GM23338 (cell line): Measurements from ENCODE around the gene DUOX1. TPM values are rescaled to one million over a fixed set of nuclear protein-coding genes. Genes with fewer than 3 reads are reported as not detected.

Experiments used
- ATAC-seq: fragments of 200-7000 bp; cut with Tn5 transposase; 3 replicates; pipeline ENCODE4 v1.9.1; 2020
- DNase-seq: peaks from one replicate; pipeline ENCODE4 v3.0.0-alpha.2; 2015; ENCODE audit warnings: low spot score
- H2AFZ ChIP-seq: fragments of 200-600 bp; sonication (generic); 2 replicates; pipeline ENCODE4 v1.8.0; 2016; ENCODE audit warnings: antibody characterized with exemption, mild to moderate bottlenecking, moderate library complexity
- H3F3A ChIP-seq: fragments of 200-600 bp; sonication (generic); replicated peaks from 2 replicates; pipeline ENCODE4 v1.8.0; 2017; ENCODE audit warnings: antibody characterized with exemption, mixed run types, low read depth
- H3K27ac ChIP-seq: fragments of 200-600 bp; sonication (generic); 2 replicates; pipeline ENCODE4 v1.6.1; 2016; ENCODE audit warnings: low read depth
- H3K27me3 ChIP-seq: fragments of 200-600 bp; sonication (generic); 2 replicates; pipeline ENCODE4 v1.8.0; 2016; ENCODE audit warnings: mild to moderate bottlenecking, mixed run types, moderate library complexity; ENCODE audit not compliant: insufficient read depth
- H3K36me3 ChIP-seq: fragments of 200-600 bp; sonication (generic); 2 replicates; pipeline ENCODE4 v1.8.0; 2016; ENCODE audit warnings: mild to moderate bottlenecking; ENCODE audit not compliant: insufficient read depth
- H3K4me1 ChIP-seq: fragments of 200-600 bp; sonication (generic); 2 replicates; pipeline ENCODE4 v1.8.0; 2016; ENCODE audit warnings: mild to moderate bottlenecking, moderate library complexity; ENCODE audit not compliant: insufficient read depth
- H3K4me2 ChIP-seq: fragments of 200-600 bp; sonication (generic); 2 replicates; pipeline ENCODE4 v1.7.1; 2017; ENCODE audit warnings: mixed run types
- H3K4me3 ChIP-seq: fragments of 200-600 bp; sonication (generic); 2 replicates; pipeline ENCODE4 v1.6.1; 2016; ENCODE audit warnings: mixed run types
- H3K79me2 ChIP-seq: fragments of 200-600 bp; sonication (generic); replicated peaks from 2 replicates; pipeline ENCODE4 v1.8.0; 2017; ENCODE audit warnings: mild to moderate bottlenecking; ENCODE audit not compliant: insufficient read depth
- H3K9me2 ChIP-seq: fragments of 200-600 bp; sonication (generic); 2 replicates; pipeline ENCODE4 v1.8.0; 2017; ENCODE audit not compliant: insufficient read depth
- H4K20me1 ChIP-seq: fragments of 200-600 bp; sonication (generic); replicated peaks from 2 replicates; pipeline ENCODE4 v1.8.0; 2017; ENCODE audit warnings: mild to moderate bottlenecking; ENCODE audit not compliant: insufficient read depth
- H3K27ac Mint-ChIP-seq: 2 replicates; pipeline ENCODE4 v1.8.0; 2020; ENCODE audit warnings: inconsistent platforms, mild to moderate bottlenecking, moderate library complexity, mixed read lengths
- H3K27me3 Mint-ChIP-seq: 3 replicates; pipeline ENCODE4 v1.8.0; 2022; ENCODE audit warnings: low read depth, mild to moderate bottlenecking, moderate library complexity, mixed read lengths, inconsistent platforms; ENCODE audit not compliant: insufficient read depth, poor library complexity
- H3K36me3 Mint-ChIP-seq: 3 replicates; pipeline ENCODE4 v1.8.0; 2021; ENCODE audit warnings: low read depth, mild to moderate bottlenecking, inconsistent platforms, moderate library complexity, mixed read lengths
- H3K4me1 Mint-ChIP-seq: 3 replicates; pipeline ENCODE4 v1.8.0; 2020; ENCODE audit warnings: mild to moderate bottlenecking, inconsistent platforms, mixed read lengths
- H3K4me3 Mint-ChIP-seq: 3 replicates; pipeline ENCODE4 v1.8.0; 2021; ENCODE audit warnings: moderate library complexity, mild to moderate bottlenecking, inconsistent platforms, mixed read lengths
- H3K9me3 Mint-ChIP-seq: 3 replicates; pipeline ENCODE4 v1.8.0; 2020; ENCODE audit warnings: moderate library complexity, mild to moderate bottlenecking, inconsistent platforms, mixed read lengths
- CREB1 ChIP-seq: fragments of 250-450 bp; sonication (Bioruptor Pico); IDR thresholded peaks from 2 replicates; pipeline ENCODE4 v1.5.0; 2020; ENCODE audit warnings: low read depth, mild to moderate bottlenecking, moderate library complexity
- EZH2 ChIP-seq: fragments of 200-600 bp; sonication (generic); IDR thresholded peaks from one replicate; pipeline ENCODE4 v1.8.0; 2017; ENCODE audit warnings: antibody characterized with exemption, mild to moderate bottlenecking, low read depth; ENCODE audit not compliant: unreplicated experiment
- EZH2phosphoT487 ChIP-seq: fragments of 200-600 bp; sonication (generic); IDR thresholded peaks from one replicate; pipeline ENCODE4 v1.8.1; 2018; ENCODE audit warnings: antibody characterized with exemption; ENCODE audit not compliant: unreplicated experiment
- polyA plus RNA-seq: library from polyadenylated mRNA; unstranded; fragments of >200 nt; fragmentation: Nextera tagmentation; extraction: Ambion mirVana; gene quantifications from 2 replicates; pipeline ENCODE4 v1.2.1, GENCODE V29; 2016
- total RNA-seq: library from RNA; depleted of rRNA; stranded (reverse); fragments of >200 nt; shearing (Covaris generic); gene quantifications from 2 replicates; pipeline ENCODE4 v1.2.3, GENCODE V29; 2014
- TF ChIP-seq, protein P1 (sequence below): fragments of 250-450 bp; sonication (Bioruptor Pico); IDR thresholded peaks from 2 replicates; pipeline ENCODE4 v1.5.0; 2020; ENCODE audit warnings: mild to moderate bottlenecking, moderate library complexity
- TF ChIP-seq, protein P2 (sequence below), 2 experiments: fragments of 200-600 bp in 1 of 2; sonication (generic) in 1 of 2; conservative IDR thresholded peaks; 2 replicates each; pipeline versions ENCODE4 v1.5.1 to v1.6.1; 2016 to 2017; ENCODE audit warnings: antibody characterized with exemption in 2 of 2, low read depth in 2 of 2, mild to moderate bottlenecking in 2 of 2, moderate library complexity in 1 of 2

The DUOX1 gene
- total and polyA plus RNA-seq, 2 experiments from 2014 or later: 0.69 to 0.73 TPM

DNA sequence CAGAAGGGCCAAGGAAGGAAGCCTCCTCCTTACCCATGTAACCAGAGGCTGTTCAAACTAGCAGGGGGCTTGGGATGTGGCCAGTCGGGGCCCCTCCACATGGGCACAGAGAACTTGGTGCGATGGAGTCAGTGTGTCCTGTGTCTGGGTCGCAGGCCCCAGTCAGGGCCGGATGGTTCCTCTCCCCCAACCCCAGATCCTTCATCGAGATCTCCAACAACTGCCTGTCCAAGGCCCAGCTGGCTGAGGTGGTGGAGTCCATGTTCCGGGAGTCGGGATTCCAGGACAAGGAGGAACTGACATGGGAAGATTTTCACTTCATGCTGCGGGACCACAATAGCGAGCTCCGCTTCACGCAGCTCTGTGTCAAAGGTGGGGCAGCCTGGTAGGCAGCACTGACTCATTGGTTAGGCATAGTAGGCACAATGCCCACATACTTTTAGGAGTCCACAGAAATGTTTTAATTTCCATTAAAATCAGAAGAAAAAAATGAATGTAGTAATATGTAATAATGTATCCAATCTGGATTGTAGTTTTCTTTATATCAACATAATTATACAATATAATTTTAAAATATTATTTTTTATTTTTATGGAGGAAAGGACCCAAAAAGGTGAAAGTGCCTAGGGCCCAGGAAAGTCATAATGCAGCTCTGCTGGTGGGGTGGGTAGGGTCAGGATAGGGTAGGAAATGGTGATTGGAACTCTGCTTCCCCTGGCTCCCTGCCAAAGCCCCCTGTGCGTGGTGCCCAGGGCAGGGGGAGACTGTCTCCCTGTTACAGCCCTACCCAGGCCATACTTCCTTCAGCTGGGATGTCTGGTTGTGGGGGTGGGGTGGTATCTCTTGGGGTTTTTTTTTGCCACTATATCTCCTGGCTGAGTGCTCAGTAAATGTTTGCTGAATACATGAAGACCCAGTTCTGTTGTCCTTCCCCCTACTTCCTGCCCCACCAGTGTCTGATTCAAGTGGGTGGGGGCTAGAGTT, 18.6 kb downstream of the DUOX1 start (continued):
- TF ChIP-seq, protein P1, sequence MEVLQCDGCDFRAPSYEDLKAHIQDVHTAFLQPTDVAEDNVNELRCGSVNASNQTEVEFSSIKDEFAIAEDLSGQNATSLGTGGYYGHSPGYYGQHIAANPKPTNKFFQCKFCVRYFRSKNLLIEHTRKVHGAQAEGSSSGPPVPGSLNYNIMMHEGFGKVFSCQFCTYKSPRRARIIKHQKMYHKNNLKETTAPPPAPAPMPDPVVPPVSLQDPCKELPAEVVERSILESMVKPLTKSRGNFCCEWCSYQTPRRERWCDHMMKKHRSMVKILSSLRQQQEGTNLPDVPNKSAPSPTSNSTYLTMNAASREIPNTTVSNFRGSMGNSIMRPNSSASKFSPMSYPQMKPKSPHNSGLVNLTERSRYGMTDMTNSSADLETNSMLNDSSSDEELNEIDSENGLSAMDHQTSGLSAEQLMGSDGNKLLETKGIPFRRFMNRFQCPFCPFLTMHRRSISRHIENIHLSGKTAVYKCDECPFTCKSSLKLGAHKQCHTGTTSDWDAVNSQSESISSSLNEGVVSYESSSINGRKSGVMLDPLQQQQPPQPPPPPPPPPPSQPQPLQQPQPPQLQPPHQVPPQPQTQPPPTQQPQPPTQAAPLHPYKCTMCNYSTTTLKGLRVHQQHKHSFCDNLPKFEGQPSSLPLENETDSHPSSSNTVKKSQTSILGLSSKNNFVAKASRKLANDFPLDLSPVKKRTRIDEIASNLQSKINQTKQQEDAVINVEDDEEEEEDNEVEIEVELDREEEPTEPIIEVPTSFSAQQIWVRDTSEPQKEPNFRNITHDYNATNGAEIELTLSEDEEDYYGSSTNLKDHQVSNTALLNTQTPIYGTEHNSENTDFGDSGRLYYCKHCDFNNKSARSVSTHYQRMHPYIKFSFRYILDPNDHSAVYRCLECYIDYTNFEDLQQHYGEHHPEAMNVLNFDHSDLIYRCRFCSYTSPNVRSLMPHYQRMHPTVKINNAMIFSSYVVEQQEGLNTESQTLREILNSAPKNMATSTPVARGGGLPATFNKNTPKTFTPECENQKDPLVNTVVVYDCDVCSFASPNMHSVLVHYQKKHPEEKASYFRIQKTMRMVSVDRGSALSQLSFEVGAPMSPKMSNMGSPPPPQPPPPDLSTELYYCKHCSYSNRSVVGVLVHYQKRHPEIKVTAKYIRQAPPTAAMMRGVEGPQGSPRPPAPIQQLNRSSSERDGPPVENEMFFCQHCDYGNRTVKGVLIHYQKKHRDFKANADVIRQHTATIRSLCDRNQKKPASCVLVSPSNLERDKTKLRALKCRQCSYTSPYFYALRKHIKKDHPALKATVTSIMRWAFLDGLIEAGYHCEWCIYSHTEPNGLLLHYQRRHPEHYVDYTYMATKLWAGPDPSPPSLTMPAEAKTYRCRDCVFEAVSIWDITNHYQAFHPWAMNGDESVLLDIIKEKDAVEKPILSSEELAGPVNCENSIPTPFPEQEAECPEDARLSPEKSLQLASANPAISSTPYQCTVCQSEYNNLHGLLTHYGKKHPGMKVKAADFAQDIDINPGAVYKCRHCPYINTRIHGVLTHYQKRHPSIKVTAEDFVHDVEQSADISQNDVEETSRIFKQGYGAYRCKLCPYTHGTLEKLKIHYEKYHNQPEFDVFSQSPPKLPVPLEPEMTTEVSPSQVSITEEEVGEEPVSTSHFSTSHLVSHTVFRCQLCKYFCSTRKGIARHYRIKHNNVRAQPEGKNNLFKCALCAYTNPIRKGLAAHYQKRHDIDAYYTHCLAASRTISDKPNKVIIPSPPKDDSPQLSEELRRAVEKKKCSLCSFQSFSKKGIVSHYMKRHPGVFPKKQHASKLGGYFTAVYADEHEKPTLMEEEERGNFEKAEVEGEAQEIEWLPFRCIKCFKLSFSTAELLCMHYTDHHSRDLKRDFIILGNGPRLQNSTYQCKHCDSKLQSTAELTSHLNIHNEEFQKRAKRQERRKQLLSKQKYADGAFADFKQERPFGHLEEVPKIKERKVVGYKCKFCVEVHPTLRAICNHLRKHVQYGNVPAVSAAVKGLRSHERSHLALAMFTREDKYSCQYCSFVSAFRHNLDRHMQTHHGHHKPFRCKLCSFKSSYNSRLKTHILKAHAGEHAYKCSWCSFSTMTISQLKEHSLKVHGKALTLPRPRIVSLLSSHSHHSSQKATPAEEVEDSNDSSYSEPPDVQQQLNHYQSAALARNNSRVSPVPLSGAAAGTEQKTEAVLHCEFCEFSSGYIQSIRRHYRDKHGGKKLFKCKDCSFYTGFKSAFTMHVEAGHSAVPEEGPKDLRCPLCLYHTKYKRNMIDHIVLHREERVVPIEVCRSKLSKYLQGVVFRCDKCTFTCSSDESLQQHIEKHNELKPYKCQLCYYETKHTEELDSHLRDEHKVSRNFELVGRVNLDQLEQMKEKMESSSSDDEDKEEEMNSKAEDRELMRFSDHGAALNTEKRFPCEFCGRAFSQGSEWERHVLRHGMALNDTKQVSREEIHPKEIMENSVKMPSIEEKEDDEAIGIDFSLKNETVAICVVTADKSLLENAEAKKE (CRISPR knock-in tag): no peak
- TF ChIP-seq CREB1 (CRISPR knock-in tag) (no peak), EZH2phosphoT487 (no peak)

DNA sequence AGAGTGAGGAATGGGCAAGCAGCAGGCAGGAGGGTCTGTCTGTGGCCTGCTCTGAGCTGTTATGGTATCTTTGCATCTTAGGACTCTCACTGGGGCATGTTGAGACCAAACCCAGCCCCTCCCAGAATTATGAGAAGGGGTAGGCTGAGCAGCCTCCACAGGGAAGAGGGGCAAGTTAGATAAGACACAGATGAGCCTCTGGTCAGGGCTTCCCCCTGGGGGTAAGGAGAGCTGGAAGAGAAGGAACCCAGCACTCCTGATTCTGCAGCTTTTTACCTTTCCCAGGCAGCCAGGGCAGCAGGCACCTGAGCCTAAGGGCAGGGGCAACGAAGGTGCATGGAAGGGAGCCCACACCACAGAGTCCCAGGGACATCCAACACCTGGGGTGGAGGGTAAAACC, 19.3 kb downstream of the DUOX1 start:
- no peak for DNase-seq
- Histone ChIP-seq H3F3A (no peaks in the 10 kb centered on the region), H3K27ac (no peak overlapping the region), H3K4me2 (no peak overlapping the region), H3K9me2 (no peaks in the 10 kb centered on the region), H3K4me1 (no peaks in the 10 kb centered on the region), H3K79me2 (no peaks in the 10 kb centered on the region), H4K20me1 (no peaks in the 10 kb centered on the region), H3K4me3 (no peak overlapping the region), H3K27me3 (no peaks in the 10 kb centered on the region), H2AFZ (no peak overlapping the region), H3K36me3 (no peaks in the 10 kb centered on the region)
- Mint-ChIP-seq H3K4me1 (peaks cover 5% of the 10 kb centered on the region; the same call in 1 of the 3 replicates), H3K36me3 (no peaks in the 10 kb centered on the region), H3K27ac (no peak overlapping the region), H3K27me3 (no peaks in the 10 kb centered on the region), H3K9me3 (no peaks in the 10 kb centered on the region), H3K4me3 (no peak overlapping the region)
- no peak; the same call in 2 of the 3 replicates for ATAC-seq
- no peak for TF ChIP-seq EZH2phosphoT487
- TF ChIP-seq, protein P1 (CRISPR knock-in tag): no peak
- TF ChIP-seq EZH2: no peak
- TF ChIP-seq, protein P2, sequence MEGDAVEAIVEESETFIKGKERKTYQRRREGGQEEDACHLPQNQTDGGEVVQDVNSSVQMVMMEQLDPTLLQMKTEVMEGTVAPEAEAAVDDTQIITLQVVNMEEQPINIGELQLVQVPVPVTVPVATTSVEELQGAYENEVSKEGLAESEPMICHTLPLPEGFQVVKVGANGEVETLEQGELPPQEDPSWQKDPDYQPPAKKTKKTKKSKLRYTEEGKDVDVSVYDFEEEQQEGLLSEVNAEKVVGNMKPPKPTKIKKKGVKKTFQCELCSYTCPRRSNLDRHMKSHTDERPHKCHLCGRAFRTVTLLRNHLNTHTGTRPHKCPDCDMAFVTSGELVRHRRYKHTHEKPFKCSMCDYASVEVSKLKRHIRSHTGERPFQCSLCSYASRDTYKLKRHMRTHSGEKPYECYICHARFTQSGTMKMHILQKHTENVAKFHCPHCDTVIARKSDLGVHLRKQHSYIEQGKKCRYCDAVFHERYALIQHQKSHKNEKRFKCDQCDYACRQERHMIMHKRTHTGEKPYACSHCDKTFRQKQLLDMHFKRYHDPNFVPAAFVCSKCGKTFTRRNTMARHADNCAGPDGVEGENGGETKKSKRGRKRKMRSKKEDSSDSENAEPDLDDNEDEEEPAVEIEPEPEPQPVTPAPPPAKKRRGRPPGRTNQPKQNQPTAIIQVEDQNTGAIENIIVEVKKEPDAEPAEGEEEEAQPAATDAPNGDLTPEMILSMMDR (conservative IDR thresholded peaks at IDR 0.05; ENCODE audit: low read depth in 2 of 2): no peak
